GM12873 (cell line): ENCODE results near the gene TBC1D9.

Source experiments
- CTCF ChIP-seq: IDR thresholded peaks from 2 replicates; pipeline ENCODE4 v1.5.1; 2012; ENCODE audit warnings: low read depth, mild to moderate bottlenecking, moderate library complexity, low read length, control low read depth; ENCODE audit not compliant: insufficient read depth; ENCODE audit errors: missing control alignments

TBC1D9 gene

GRCh38 chr4:140732780-140733179, 23.4 kb downstream of the TBC1D9 start:
- TF ChIP-seq CTCF = no peak

GRCh38 chr4:140729344-140730049, 26.7 kb downstream of the TBC1D9 start:
- TF ChIP-seq CTCF = no peak

- no peak for TF ChIP-seq CTCF
Measured at GRCh38 chr4:140726776-140727500, 29.2 kb downstream of the TBC1D9 start.

- no peak for TF ChIP-seq CTCF
Measured at GRCh38 chr4:140725556-140725955, 30.6 kb downstream of the TBC1D9 start.

GRCh38 chr4:140724760-140725159, 31.4 kb downstream of the TBC1D9 start:
- no peak for TF ChIP-seq CTCF

GRCh38 chr4:140720387-140721304, 35.5 kb downstream of the TBC1D9 start:
- TF ChIP-seq CTCF = no peak

GRCh38 chr4:140719686-140720085, 36.5 kb downstream of the TBC1D9 start:
- TF ChIP-seq CTCF = no peak
